ENCODE results near the gene HHAT.

GRCh38 chr1:210600421-210601159, 271.9 kb downstream of the HHAT start:
- TF ChIP-seq EZH2 (IDR thresholded peaks at IDR 0.05; ENCODE audit: low read length), result no peak
- TF ChIP-seq CTCF (optimal IDR thresholded peaks at IDR 0.05 in 1 of 3, IDR thresholded peaks at IDR 0.05 in 1 of 3, conservative IDR thresholded peaks at IDR 0.05 in 1 of 3; ENCODE audit: extremely low read depth in 1 of 3, insufficient read depth in 2 of 3, low read length in 3 of 3), result no peak
